ENCODE measurements around the gene RIPK3.

The RIPK3 gene

GRCh38 chr14:24323341-24323740 lies 16.4 kb downstream of the RIPK3 start:
- no peak for DNase-seq (ENCODE audit: low read depth in 2 of 2)

DNA sequence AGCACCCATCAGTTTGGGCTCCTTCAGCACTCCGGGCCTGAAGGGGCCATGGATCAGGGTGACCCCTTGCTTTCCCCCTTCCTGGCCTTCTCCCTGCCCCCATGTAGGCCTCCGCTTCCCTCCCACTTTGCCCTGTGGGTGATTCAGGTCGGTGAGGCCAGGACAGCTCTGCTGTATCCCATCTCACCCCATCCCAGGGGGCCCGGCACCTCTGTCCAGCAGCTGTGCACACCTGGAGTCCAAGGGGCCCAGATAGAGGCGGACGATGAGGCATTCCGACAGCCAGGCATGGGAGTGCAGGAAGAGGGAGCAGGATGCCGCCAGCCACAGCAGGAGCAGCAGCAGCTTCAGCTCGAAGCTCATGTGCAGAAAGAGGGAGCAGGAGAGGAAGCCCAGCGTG lies 17.1 kb downstream of the RIPK3 start:
- no peak for DNase-seq (ENCODE audit: low read depth in 2 of 2)

- no peak for DNase-seq (ENCODE audit: low read depth in 2 of 2)
These were observed 18.4 kb downstream of the RIPK3 start for GRCh38 chr14:24321212-24321975.

DNA sequence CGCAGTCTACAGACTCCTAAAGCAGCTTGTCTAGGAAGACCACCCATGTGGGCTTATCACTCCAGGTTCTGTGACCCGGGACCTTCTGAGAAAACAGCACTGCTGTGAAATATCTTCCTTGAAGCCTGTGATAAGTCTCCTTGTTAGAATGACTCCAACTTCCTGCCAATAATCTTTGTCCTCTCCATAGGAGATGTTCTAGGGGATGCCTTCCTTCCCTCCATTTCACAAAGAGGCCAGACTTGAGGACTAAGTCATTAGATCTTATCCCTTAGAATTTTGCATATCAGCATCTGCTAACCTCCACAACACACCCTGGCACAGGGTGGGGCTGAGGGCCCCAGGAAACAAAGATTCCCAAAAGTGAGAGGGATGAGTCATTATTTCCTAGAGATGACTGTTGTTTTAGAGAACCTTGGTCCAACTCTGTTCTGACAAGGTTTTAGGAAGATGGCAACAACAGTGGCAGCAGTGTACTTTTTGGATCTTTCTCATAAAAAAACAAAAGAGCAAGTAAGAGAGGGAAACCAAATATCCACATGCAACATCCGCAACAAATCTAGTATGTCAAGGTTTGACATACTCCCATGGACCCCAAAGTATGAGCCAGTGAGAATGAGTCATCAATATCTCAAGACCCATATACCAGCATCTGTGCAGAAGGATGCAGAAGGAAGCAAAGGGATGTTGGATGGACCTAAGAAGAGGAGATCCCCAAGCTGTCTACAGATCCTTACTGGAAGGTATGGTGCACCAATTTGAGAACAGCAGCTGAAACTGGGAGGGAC lies 22.5 kb downstream of the RIPK3 start:
- no peak for DNase-seq (ENCODE audit: low read depth in 2 of 2)

DNA sequence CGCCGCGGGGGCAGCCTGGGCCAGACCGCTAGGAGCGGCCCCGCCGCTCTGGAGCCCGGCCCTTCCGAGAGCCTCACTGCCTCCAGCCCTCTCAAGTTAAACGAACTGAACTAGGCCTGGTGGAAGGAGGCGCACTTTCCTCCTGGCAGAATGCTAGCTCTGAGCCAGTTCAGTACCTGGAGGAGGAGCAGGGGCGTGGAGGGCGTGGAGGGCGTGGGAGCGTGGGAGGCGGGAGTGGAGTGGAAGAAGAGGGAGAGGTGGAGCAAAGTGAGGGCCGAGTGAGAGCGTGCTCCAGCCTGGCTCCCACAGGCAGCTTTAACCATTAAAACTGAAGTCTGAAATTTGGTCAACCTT lies 23.2 kb downstream of the RIPK3 start:
- no peak for DNase-seq (ENCODE audit: low read depth in 2 of 2)

GRCh38 chr14:24315807-24316596 lies 23.8 kb downstream of the RIPK3 start:
- DNase-seq (ENCODE audit: low read depth in 2 of 2): no peak

- no peak for DNase-seq (ENCODE audit: low read depth in 2 of 2)
These were observed 24.5 kb downstream of the RIPK3 start for GRCh38 chr14:24315243-24315806.

DNA sequence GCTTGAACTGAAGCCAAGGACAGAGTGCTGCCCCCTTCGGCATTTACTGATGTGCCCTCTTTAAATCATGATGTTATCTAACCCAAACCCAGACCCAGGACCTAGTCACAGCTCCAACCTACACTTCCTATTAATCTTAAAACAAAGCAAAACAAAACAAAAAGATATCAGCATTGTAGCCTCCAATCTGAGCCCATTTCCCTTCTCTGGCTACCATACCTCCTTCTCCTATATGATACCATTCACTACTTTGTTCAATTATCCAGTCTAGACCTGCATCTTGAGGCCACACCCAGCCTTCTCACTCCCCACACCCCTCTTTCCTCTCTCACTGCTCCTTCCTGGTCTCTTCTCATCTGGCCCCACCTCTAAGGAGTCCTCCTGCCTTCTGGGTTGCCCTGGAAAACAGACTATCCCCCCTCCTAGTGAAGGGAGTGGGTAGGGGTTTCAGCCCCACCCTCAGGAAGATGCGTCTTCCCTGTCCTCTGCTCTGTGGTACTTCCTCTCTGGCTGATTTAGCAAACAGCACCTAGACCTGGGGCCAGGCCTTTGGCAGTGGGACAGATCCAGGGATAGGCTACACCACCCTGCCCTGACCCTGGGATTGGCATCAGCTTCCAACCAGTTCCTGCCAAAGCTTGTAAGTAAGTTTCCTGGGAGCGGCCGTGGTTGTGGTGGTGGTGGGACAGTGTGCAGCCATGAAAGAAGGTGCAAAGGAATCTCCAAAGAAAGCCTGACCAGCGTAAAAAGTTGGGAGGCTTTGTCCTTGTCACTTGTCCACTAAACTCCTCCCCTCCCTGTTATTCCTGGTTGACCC lies 25.2 kb downstream of the RIPK3 start:
- DNase-seq (ENCODE audit: low read depth in 2 of 2): no peak

GRCh38 chr14:24313913-24314312 lies 25.9 kb downstream of the RIPK3 start:
- DNase-seq (ENCODE audit: low read depth in 2 of 2): no peak

DNA sequence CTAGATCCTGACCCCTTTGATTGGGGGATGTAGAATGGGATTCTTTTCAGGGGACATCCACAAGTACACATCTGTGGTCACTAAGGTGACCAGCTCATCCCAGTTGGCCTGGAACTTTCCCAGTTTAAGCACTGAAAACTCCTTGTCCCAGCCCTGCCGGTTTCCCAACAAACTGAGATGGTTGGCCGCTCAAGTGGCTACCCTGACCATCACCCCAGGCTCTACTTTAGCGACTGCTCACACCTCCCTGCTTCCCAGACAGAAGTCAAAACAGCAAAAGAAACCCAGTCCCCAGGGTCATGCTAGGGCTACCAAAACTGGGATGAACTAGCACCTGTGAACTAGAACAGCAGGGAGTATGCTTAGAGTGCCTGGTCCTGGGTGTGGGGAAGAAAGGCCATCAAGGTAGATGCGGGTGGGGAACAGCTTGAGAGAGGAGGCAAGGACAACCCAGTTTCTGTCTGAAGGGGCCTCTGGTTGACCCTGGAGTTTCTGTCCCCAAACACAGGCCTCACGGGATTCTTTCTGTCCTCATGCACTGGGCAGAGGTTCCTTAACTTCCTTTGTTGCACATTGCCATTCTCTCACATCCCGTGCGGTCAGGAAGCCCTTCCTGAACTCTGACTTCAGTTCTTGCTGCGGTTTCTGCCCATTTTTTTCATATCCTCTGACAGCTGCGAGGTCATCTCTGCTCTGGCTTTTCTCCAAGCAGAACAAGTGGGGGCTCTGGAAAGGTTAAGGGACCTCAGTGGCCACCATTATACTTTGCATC lies 26.9 kb downstream of the RIPK3 start:
- no peak for DNase-seq (ENCODE audit: low read depth in 2 of 2)

DNA sequence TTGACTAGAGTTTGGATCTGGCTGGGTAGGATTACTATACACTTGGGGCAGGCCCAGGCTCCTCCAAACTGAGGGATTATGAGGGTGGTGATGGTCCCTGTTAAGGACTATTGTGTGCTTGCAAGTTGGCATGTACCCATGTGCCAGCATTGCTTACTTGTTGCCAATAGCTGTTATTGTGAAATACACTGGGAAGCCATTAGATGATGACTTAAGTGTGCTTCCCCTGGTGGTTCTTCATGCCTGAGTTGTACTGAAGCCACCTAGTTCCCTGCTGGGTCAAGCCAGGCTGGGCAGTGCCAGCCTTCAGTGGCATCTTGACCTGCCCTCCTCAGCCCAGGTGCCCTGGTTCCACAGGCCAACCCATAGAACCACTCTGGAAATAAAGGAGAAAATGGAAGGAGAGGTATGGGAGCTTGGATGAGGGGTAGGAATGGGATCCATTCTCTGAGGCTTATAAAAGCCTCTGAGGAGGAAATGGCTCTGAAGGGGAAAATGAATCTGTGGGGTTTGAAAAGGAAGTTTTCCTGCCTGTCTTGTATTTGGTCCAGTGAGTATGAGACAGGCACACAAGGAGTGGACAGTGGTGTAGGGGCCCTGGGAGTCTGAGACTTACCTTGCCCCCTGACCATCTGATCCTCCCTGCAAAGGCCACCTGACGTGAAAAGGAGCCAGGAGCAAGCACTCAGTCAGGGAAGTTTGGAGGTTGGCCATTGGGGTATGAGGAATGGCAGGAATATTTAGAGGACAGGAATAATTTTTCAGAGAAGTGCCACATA lies 27.8 kb downstream of the RIPK3 start:
- DNase-seq (ENCODE audit: low read depth in 2 of 2): no peak

DNA sequence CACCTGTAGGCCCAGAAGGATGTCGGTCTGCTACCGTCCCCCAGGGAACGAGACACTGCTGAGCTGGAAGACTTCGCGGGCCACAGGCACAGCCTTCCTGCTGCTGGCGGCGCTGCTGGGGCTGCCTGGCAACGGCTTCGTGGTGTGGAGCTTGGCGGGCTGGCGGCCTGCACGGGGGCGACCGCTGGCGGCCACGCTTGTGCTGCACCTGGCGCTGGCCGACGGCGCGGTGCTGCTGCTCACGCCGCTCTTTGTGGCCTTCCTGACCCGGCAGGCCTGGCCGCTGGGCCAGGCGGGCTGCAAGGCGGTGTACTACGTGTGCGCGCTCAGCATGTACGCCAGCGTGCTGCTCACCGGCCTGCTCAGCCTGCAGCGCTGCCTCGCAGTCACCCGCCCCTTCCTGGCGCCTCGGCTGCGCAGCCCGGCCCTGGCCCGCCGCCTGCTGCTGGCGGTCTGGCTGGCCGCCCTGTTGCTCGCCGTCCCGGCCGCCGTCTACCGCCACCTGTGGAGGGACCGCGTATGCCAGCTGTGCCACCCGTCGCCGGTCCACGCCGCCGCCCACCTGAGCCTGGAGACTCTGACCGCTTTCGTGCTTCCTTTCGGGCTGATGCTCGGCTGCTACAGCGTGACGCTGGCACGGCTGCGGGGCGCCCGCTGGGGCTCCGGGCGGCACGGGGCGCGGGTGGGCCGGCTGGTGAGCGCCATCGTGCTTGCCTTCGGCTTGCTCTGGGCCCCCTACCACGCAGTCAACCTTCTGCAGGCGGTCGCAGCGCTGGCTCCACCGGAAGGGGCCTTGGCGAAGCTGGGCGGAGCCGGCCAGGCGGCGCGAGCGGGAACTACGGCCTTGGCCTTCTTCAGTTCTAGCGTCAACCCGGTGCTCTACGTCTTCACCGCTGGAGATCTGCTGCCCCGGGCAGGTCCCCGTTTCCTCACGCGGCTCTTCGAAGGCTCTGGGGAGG lies 28.9 kb downstream of the RIPK3 start, which contains the start of gene LTB4R:
LTB4R (plus strand) TSS at position 857 of the 959 bp plus-strand sequence. CDS start 4,150 bp downstream, outside the sequence.
- peak in 1 of 2 donors; percentile 34 for DNase-seq (ENCODE audit: low read depth in 2 of 2)

DNA sequence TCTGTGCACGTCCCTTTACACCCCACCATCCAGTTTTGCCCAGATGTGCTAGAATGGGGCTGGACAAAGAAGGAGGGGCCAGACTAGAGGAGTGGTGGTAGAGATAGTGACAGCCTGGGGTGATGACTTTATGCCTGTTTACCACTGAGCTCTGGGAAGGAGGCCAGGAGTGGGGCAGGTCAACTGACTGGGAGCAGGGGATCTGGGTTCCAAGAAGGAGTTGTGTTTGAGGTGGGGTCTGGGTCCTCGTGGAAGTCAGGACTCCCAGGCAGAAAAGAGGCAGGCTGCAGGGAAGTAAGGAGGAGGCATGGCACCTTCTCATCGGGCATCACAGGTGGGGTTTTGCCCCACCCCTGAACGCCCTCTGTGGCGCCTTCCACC lies 29.5 kb downstream of the RIPK3 start:
- no peak for DNase-seq (ENCODE audit: low read depth in 2 of 2)

GRCh38 chr14:24309538-24310264 lies 30.1 kb downstream of the RIPK3 start, which contains the start of gene LTB4R2:
Gene LTB4R2, plus strand, starts transcription at chr14:24310140. Its CDS starts 525 bp downstream, at chr14:24310665.
- no peak for DNase-seq (ENCODE audit: low read depth in 2 of 2)

- DNase-seq (ENCODE audit: low read depth in 2 of 2): no peak
These were observed 31.3 kb downstream of the RIPK3 start for GRCh38 chr14:24308342-24309124.

- DNase-seq (ENCODE audit: low read depth in 2 of 2): peak in 1 of 2 donors; percentile 43
These were observed 32.0 kb downstream of the RIPK3 start, which contains the start of gene CIDEB for GRCh38 chr14:24307575-24308341. Gene CIDEB, minus strand, starts transcription at chr14:24307977. Its CDS starts 119 bp downstream, at chr14:24307858.
